ENCODE data around the gene AMDHD1. TPM values are rescaled to one million over a fixed set of nuclear protein-coding genes. Genes with fewer than 3 reads are reported as not detected.

AMDHD1 gene
- total RNA-seq, 1 donor from 2014 or later: not detected

- Mint-ChIP-seq H3K27ac (ENCODE audit: unreplicated experiment) (no peak overlapping the region), H3K4me3 (ENCODE audit: unreplicated experiment) (no peak overlapping the region), H3K9me3 (ENCODE audit: unreplicated experiment) (no peaks in the 10 kb centered on the region), H3K36me3 (ENCODE audit: low read depth, unreplicated experiment) (no peaks in the 10 kb centered on the region), H3K4me1 (ENCODE audit: unreplicated experiment) (no peaks in the 10 kb centered on the region), H3K27me3 (ENCODE audit: unreplicated experiment) (no peaks in the 10 kb centered on the region)
- TF ChIP-seq CTCF (IDR thresholded peaks at IDR 0.05; ENCODE audit: unreplicated experiment): no peak
- no peak for DNase-seq (ENCODE audit: low spot score)
Measured at GRCh38 chr12:95953000-95953399, 9.9 kb downstream of the AMDHD1 start.

GRCh38 chr12:95955549-95956159 is 12.5 kb downstream of the AMDHD1 start:
- TF ChIP-seq CTCF (IDR thresholded peaks at IDR 0.05; ENCODE audit: unreplicated experiment): no peak
- H3K4me3 Mint-ChIP-seq (ENCODE audit: unreplicated experiment): no peak overlapping the region
- H3K36me3 Mint-ChIP-seq (ENCODE audit: low read depth, unreplicated experiment): no peaks in the 10 kb centered on the region
- no peaks in the 10 kb centered on the region for H3K9me3 Mint-ChIP-seq (ENCODE audit: unreplicated experiment)
- no peaks in the 10 kb centered on the region for H3K27me3 Mint-ChIP-seq (ENCODE audit: unreplicated experiment)
- H3K4me1 Mint-ChIP-seq (ENCODE audit: unreplicated experiment): no peaks in the 10 kb centered on the region
- no peak overlapping the region for H3K27ac Mint-ChIP-seq (ENCODE audit: unreplicated experiment)
- no peak for DNase-seq (ENCODE audit: low spot score)

- no peaks in the 10 kb centered on the region for H3K36me3 Mint-ChIP-seq (ENCODE audit: low read depth, unreplicated experiment)
- no peak for DNase-seq (ENCODE audit: low spot score)
- no peak for TF ChIP-seq CTCF (IDR thresholded peaks at IDR 0.05; ENCODE audit: unreplicated experiment)
- H3K4me3 Mint-ChIP-seq (ENCODE audit: unreplicated experiment): no peak overlapping the region
- no peaks in the 10 kb centered on the region for H3K4me1 Mint-ChIP-seq (ENCODE audit: unreplicated experiment)
- no peak overlapping the region for H3K27ac Mint-ChIP-seq (ENCODE audit: unreplicated experiment)
- H3K27me3 Mint-ChIP-seq (ENCODE audit: unreplicated experiment): no peaks in the 10 kb centered on the region
- no peaks in the 10 kb centered on the region for H3K9me3 Mint-ChIP-seq (ENCODE audit: unreplicated experiment)
Measured at GRCh38 chr12:95956557-95957145, 13.5 kb downstream of the AMDHD1 start.

- DNase-seq (ENCODE audit: low spot score): no peak
- TF ChIP-seq CTCF (IDR thresholded peaks at IDR 0.05; ENCODE audit: unreplicated experiment): no peak
- H3K36me3 Mint-ChIP-seq (ENCODE audit: low read depth, unreplicated experiment): no peaks in the 10 kb centered on the region
Measured at GRCh38 chr12:95959107-95959506, 16.0 kb downstream of the AMDHD1 start.

GRCh38 chr12:95960241-95960640 is 17.1 kb downstream of the AMDHD1 start:
- no peak for TF ChIP-seq CTCF (IDR thresholded peaks at IDR 0.05; ENCODE audit: unreplicated experiment)

More at GRCh38 chr12:95959107-95959506, 16.0 kb downstream of the AMDHD1 start:
- Mint-ChIP-seq H3K27ac (ENCODE audit: unreplicated experiment) (no peak overlapping the region), H3K4me1 (ENCODE audit: unreplicated experiment) (no peaks in the 10 kb centered on the region), H3K9me3 (ENCODE audit: unreplicated experiment) (no peaks in the 10 kb centered on the region), H3K27me3 (ENCODE audit: unreplicated experiment) (no peaks in the 10 kb centered on the region), H3K4me3 (ENCODE audit: unreplicated experiment) (no peak overlapping the region)

More at GRCh38 chr12:95960241-95960640, 17.1 kb downstream of the AMDHD1 start:
- H3K27ac Mint-ChIP-seq (ENCODE audit: unreplicated experiment): no peak overlapping the region
- no peak for DNase-seq (ENCODE audit: low spot score)
- H3K4me1 Mint-ChIP-seq (ENCODE audit: unreplicated experiment): no peaks in the 10 kb centered on the region
- no peaks in the 10 kb centered on the region for H3K9me3 Mint-ChIP-seq (ENCODE audit: unreplicated experiment)
- H3K36me3 Mint-ChIP-seq (ENCODE audit: low read depth, unreplicated experiment): no peaks in the 10 kb centered on the region
- no peak overlapping the region for H3K4me3 Mint-ChIP-seq (ENCODE audit: unreplicated experiment)
- H3K27me3 Mint-ChIP-seq (ENCODE audit: unreplicated experiment): no peaks in the 10 kb centered on the region
